Astrocyte (in vitro differentiated cells and primary cell): ENCODE results near the gene ZNF804B. TPM values are rescaled to one million over a fixed set of nuclear protein-coding genes. Genes with fewer than 3 reads are reported as not detected.

ENCODE experiments used
- DNase-seq: peaks from one replicate; pipeline ENCODE4 v3.0.0-alpha.2; 2010; ENCODE audit warnings: low read depth
- FAIRE-seq: peaks from 2 replicates; lab custom pipeline; 2011; peaks lifted over from hg19 to GRCh38; lab: Jason Lieb, UNC
- H2AFZ ChIP-seq: 2 replicates; pipeline ENCODE4 v1.6.0; 2012; ENCODE audit warnings: low read depth, low read length, inconsistent platforms
- H3K27ac ChIP-seq: 2 replicates; pipeline ENCODE4 v1.5.1; 2011; ENCODE audit warnings: low read depth, low read length, inconsistent platforms
- H3K27me3 ChIP-seq: 2 replicates; pipeline ENCODE4 v1.6.0; 2011; ENCODE audit warnings: low read length, inconsistent platforms; ENCODE audit not compliant: insufficient read depth
- H3K36me3 ChIP-seq: 2 replicates; pipeline ENCODE4 v1.5.1; 2011; ENCODE audit warnings: low read length, inconsistent platforms; ENCODE audit not compliant: insufficient read depth
- H3K4me1 ChIP-seq: 2 replicates; pipeline ENCODE4 v1.5.1; 2011; ENCODE audit warnings: low read length, inconsistent platforms; ENCODE audit not compliant: insufficient read depth
- H3K4me2 ChIP-seq: 2 replicates; pipeline ENCODE4 v1.6.0; 2012; ENCODE audit warnings: low read length, inconsistent platforms
- H3K4me3 ChIP-seq: 2 replicates; pipeline ENCODE4 v1.5.1; 2011; ENCODE audit warnings: low read depth, mild to moderate bottlenecking, low read length, inconsistent platforms; ENCODE audit not compliant: insufficient read depth
- H3K79me2 ChIP-seq: 2 replicates; pipeline ENCODE4 v1.6.0; 2012; ENCODE audit warnings: mild to moderate bottlenecking, low read length, inconsistent platforms; ENCODE audit not compliant: insufficient read depth
- H3K9ac ChIP-seq: 2 replicates; pipeline ENCODE4 v1.6.0; 2012; ENCODE audit warnings: mild to moderate bottlenecking, low read length, inconsistent platforms
- H3K9me3 ChIP-seq: 2 replicates; pipeline ENCODE4 v1.5.1; 2012; ENCODE audit warnings: low read depth, mild to moderate bottlenecking, low read length, inconsistent platforms; ENCODE audit not compliant: insufficient read depth
- H4K20me1 ChIP-seq: 2 replicates; pipeline ENCODE4 v1.6.0; 2012; ENCODE audit warnings: low read length, inconsistent platforms; ENCODE audit not compliant: insufficient read depth
- H3K27ac Mint-ChIP-seq: one replicate; pipeline ENCODE4 v1.8.0; 2021; ENCODE audit warnings: mild to moderate bottlenecking, mixed read lengths; ENCODE audit not compliant: unreplicated experiment
- H3K27me3 Mint-ChIP-seq: one replicate; pipeline ENCODE4 v1.8.0; 2021; ENCODE audit warnings: low read depth, mixed read lengths; ENCODE audit not compliant: unreplicated experiment
- H3K36me3 Mint-ChIP-seq: one replicate; pipeline ENCODE4 v1.8.0; 2021; ENCODE audit warnings: low read depth, mixed read lengths; ENCODE audit not compliant: unreplicated experiment
- H3K4me1 Mint-ChIP-seq: one replicate; pipeline ENCODE4 v1.8.0; 2021; ENCODE audit warnings: low read depth, mixed read lengths; ENCODE audit not compliant: unreplicated experiment
- H3K4me3 Mint-ChIP-seq: one replicate; pipeline ENCODE4 v1.8.0; 2021; ENCODE audit warnings: mild to moderate bottlenecking, moderate library complexity, mixed read lengths; ENCODE audit not compliant: unreplicated experiment
- H3K9me3 Mint-ChIP-seq: one replicate; pipeline ENCODE4 v1.8.0; 2021; ENCODE audit warnings: mild to moderate bottlenecking, mixed read lengths; ENCODE audit not compliant: unreplicated experiment
- EZH2 ChIP-seq: IDR thresholded peaks from 2 replicates; pipeline ENCODE4 v1.6.1; 2012; ENCODE audit warnings: mild to moderate bottlenecking, low read length, inconsistent platforms; ENCODE audit not compliant: insufficient read depth
- total RNA-seq: library from RNA; stranded (reverse); gene quantifications from 2 replicates; pipeline ENCODE4 v1.2.1, GENCODE V29; 2021
- TF ChIP-seq, protein P1 (sequence below): IDR thresholded peaks from 2 replicates; pipeline ENCODE4 v1.5.1; 2011; ENCODE audit warnings: low read depth, mild to moderate bottlenecking, inconsistent platforms, low read length, moderate library complexity; ENCODE audit not compliant: insufficient read depth

The ZNF804B gene
- total RNA-seq, 1 donor from 2014 or later = not detected

DNA sequence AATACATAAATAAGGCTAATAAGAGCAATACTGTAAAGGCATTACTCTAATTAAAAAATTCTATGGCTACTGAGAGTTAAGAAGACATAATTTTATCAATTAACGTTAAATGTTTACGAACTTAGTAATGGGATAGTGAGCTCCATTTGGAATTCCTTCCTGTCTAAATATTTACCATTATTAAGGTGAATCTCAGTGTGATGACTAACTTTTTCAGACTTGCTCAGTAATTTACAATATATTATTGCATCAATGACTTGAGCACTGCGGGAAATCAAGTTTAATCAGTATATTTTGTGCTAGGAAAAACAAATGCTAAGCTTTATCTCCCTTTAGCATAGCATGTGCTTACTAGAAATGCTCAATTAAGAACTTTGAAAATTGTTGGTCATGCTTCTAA, 318.5 kb downstream of the ZNF804B start:
- H3K4me3 Mint-ChIP-seq = no peak overlapping the region
- no peaks in the 10 kb centered on the region for H3K4me1 Mint-ChIP-seq
- DNase-seq = no peak
- no peaks in the 10 kb centered on the region for H3K36me3 Mint-ChIP-seq
- H2AFZ ChIP-seq = no peak overlapping the region
- FAIRE-seq = no peak
- H3K4me1 ChIP-seq = no peaks in the 10 kb centered on the region
- H3K9me3 ChIP-seq = no peaks in the 10 kb centered on the region
- no peak overlapping the region for H3K9ac ChIP-seq
- no peak overlapping the region for H3K4me3 ChIP-seq
- no peak overlapping the region for H3K27ac Mint-ChIP-seq
- H3K79me2 ChIP-seq = no peaks in the 10 kb centered on the region
- no peaks in the 10 kb centered on the region for H3K27me3 Mint-ChIP-seq
- H3K9me3 Mint-ChIP-seq = no peaks in the 10 kb centered on the region
- H3K4me2 ChIP-seq = no peak overlapping the region
- H4K20me1 ChIP-seq = no peaks in the 10 kb centered on the region
- no peak overlapping the region for H3K27ac ChIP-seq
- H3K36me3 ChIP-seq = no peaks in the 10 kb centered on the region
- TF ChIP-seq, protein P1, sequence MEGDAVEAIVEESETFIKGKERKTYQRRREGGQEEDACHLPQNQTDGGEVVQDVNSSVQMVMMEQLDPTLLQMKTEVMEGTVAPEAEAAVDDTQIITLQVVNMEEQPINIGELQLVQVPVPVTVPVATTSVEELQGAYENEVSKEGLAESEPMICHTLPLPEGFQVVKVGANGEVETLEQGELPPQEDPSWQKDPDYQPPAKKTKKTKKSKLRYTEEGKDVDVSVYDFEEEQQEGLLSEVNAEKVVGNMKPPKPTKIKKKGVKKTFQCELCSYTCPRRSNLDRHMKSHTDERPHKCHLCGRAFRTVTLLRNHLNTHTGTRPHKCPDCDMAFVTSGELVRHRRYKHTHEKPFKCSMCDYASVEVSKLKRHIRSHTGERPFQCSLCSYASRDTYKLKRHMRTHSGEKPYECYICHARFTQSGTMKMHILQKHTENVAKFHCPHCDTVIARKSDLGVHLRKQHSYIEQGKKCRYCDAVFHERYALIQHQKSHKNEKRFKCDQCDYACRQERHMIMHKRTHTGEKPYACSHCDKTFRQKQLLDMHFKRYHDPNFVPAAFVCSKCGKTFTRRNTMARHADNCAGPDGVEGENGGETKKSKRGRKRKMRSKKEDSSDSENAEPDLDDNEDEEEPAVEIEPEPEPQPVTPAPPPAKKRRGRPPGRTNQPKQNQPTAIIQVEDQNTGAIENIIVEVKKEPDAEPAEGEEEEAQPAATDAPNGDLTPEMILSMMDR = no peak
- TF ChIP-seq EZH2 = no peak
- H3K27me3 ChIP-seq = no peaks in the 10 kb centered on the region

- TF ChIP-seq, protein P1 = no peak
- TF ChIP-seq EZH2 = no peak
- no peaks in the 10 kb centered on the region for H3K9me3 Mint-ChIP-seq
- Histone ChIP-seq H3K27ac (no peak overlapping the region), H3K9ac (no peak overlapping the region), H3K4me1 (no peaks in the 10 kb centered on the region), H2AFZ (no peak overlapping the region), H4K20me1 (no peaks in the 10 kb centered on the region), H3K27me3 (no peaks in the 10 kb centered on the region), H3K4me2 (no peak overlapping the region), H3K79me2 (no peaks in the 10 kb centered on the region), H3K9me3 (no peaks in the 10 kb centered on the region), H3K4me3 (no peak overlapping the region), H3K36me3 (no peaks in the 10 kb centered on the region)
- no peak overlapping the region for H3K27ac Mint-ChIP-seq
- H3K4me3 Mint-ChIP-seq = no peak overlapping the region
- no peaks in the 10 kb centered on the region for H3K4me1 Mint-ChIP-seq
- DNase-seq (no peak), FAIRE-seq (no peak)
- no peaks in the 10 kb centered on the region for H3K27me3 Mint-ChIP-seq
- no peaks in the 10 kb centered on the region for H3K36me3 Mint-ChIP-seq
Observed at GRCh38 chr7:89085580-89085979, 326.1 kb downstream of the ZNF804B start.

GRCh38 chr7:89091550-89091949, 332.1 kb downstream of the ZNF804B start:
- H3K4me3 ChIP-seq = no peak overlapping the region
- no peak for FAIRE-seq

More at GRCh38 chr7:89091550-89091949, 332.1 kb downstream of the ZNF804B start:
- Histone ChIP-seq H3K9ac (no peak overlapping the region), H3K79me2 (no peaks in the 10 kb centered on the region), H3K9me3 (no peaks in the 10 kb centered on the region), H4K20me1 (no peaks in the 10 kb centered on the region), H3K4me2 (no peak overlapping the region), H2AFZ (no peak overlapping the region), H3K4me1 (no peaks in the 10 kb centered on the region), H3K27me3 (no peaks in the 10 kb centered on the region), H3K36me3 (no peaks in the 10 kb centered on the region), H3K27ac (no peak overlapping the region)
- Mint-ChIP-seq H3K27me3 (no peaks in the 10 kb centered on the region), H3K36me3 (no peaks in the 10 kb centered on the region), H3K4me3 (no peak overlapping the region), H3K27ac (no peak overlapping the region), H3K4me1 (no peaks in the 10 kb centered on the region), H3K9me3 (no peaks in the 10 kb centered on the region)
- TF ChIP-seq, protein P1 = no peak
- TF ChIP-seq EZH2 = no peak
- DNase-seq = no peak
